Activated gamma-delta T cell treated with Interleukin-2 at 50 U/mL for 16 hours (primary cell): ENCODE data around the gene GYPA.
"Not testable (repeated sequence)": the region's sequence is repeated elsewhere in the genome, so short reads cannot be mapped to it uniquely, and the experiment has no call there.

Experiments used
- DNase-seq: peaks from one replicate; pipeline ENCODE4 v3.0.0-alpha.2; 2020

GYPA gene

GRCh38 chr4:144128709-144129320 is 11.7 kb downstream of the GYPA start:
- DNase-seq, result not testable (repeated sequence)

GRCh38 chr4:144125109-144125508 is 15.4 kb downstream of the GYPA start:
- DNase-seq, result not testable (repeated sequence)

GRCh38 chr4:144123982-144124635 is 16.4 kb downstream of the GYPA start:
- not testable (repeated sequence) for DNase-seq

- not testable (repeated sequence) for DNase-seq
These were observed 17.2 kb downstream of the GYPA start for GRCh38 chr4:144123269-144123668.

- DNase-seq, result not testable (repeated sequence)
These were observed 20.8 kb downstream of the GYPA start for GRCh38 chr4:144119752-144120151.

- DNase-seq, result no peak
These were observed 25.0 kb downstream of the GYPA start for GRCh38 chr4:144115519-144115918.

GRCh38 chr4:144113546-144113945 is 27.0 kb downstream of the GYPA start:
- no peak for DNase-seq

- no peak for DNase-seq
These were observed 35.9 kb downstream of the GYPA start for GRCh38 chr4:144104509-144105130.

- DNase-seq, result not testable (repeated sequence)
These were observed 42.7 kb downstream of the GYPA start for GRCh38 chr4:144097776-144098175.

- not testable (repeated sequence) for DNase-seq
These were observed 46.5 kb downstream of the GYPA start for GRCh38 chr4:144093995-144094394.

GRCh38 chr4:144091181-144091580 is 49.3 kb downstream of the GYPA start:
- DNase-seq, result not testable (repeated sequence)

GRCh38 chr4:144090744-144091143 is 49.8 kb downstream of the GYPA start:
- no peak for DNase-seq

GRCh38 chr4:144082053-144082452 is 58.5 kb downstream of the GYPA start:
- DNase-seq, result not testable (repeated sequence)

GRCh38 chr4:144080135-144080534 is 60.4 kb downstream of the GYPA start:
- DNase-seq, result not testable (repeated sequence)

- DNase-seq, result not testable (repeated sequence)
These were observed 61.8 kb downstream of the GYPA start for GRCh38 chr4:144078746-144079145.

- DNase-seq, result not testable (repeated sequence)
These were observed 79.0 kb downstream of the GYPA start for GRCh38 chr4:144061556-144061955.

- DNase-seq, result not testable (repeated sequence)
These were observed 80.2 kb downstream of the GYPA start for GRCh38 chr4:144060234-144060859.
